ENCODE results near the gene ADSL.

The ADSL gene

DNA sequence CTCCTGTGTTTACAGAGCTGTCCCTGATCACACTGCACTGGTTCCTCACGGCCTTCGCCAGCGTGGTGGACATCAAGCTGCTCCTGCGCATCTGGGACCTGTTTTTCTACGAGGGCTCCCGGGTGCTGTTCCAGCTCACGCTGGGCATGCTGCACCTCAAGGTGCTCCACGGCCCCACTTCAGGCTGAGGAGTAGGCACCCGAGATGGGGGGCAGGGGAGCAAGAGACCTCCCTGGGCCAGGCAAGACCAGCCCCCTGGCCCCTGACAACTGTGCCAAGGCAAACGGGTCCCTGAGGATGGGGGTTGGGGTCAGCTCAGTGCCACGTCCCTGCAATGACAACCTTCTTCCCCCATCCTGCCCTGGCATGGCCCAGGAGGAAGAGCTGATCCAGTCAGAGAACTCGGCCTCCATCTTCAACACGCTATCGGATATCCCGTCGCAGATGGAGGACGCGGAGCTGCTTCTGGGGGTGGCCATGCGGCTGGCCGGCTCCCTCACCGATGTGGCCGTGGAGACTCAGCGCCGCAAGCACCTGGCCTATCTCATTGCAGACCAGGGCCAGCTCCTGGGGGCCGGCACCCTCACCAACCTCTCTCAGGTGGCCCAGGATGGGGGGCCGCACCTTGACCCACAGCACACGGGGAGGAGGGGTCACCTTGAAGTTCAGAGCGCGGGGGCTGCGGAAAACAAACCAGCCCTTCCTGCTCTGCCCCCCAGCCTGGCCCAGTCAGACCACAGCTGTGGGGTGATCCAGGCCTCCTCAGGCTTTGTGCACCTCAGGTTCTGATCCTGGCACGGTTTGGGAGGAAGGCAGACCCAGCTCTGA is 60.0 kb downstream of the ADSL start:
- no peak for DNase-seq

DNA sequence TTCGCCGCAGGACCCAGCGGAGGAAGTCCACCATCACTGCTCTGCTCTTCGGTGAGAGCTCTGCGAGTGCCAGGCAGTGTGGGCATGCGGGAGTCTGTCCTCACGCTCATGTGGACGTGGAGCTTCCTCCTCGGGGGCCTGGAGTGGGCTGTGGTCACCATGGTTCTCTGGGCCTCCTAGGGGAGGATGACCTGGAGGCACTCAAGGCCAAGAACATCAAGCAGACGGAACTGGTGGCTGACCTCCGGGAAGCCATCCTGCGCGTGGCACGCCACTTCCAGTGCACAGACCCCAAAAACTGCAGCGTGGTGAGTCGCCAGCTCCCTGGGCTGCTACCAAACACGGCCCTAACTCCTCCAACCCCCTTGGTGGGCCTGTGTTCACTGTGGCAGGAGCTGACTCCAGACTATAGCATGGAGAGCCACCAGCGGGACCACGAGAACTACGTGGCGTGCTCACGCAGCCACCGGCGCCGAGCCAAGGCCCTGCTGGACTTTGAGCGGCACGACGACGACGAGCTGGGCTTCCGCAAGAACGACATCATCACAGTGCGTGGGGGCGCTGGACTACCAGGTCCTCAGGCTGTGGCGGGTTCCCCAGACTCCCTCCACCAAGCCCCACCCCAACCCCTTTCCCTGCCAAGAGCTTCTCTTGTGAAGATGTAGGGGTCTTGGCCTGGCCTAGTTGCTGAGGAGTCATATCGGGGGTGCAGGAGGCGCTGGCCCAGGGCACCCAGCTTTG is 60.9 kb downstream of the ADSL start:
- DNase-seq, result no peak

DNA sequence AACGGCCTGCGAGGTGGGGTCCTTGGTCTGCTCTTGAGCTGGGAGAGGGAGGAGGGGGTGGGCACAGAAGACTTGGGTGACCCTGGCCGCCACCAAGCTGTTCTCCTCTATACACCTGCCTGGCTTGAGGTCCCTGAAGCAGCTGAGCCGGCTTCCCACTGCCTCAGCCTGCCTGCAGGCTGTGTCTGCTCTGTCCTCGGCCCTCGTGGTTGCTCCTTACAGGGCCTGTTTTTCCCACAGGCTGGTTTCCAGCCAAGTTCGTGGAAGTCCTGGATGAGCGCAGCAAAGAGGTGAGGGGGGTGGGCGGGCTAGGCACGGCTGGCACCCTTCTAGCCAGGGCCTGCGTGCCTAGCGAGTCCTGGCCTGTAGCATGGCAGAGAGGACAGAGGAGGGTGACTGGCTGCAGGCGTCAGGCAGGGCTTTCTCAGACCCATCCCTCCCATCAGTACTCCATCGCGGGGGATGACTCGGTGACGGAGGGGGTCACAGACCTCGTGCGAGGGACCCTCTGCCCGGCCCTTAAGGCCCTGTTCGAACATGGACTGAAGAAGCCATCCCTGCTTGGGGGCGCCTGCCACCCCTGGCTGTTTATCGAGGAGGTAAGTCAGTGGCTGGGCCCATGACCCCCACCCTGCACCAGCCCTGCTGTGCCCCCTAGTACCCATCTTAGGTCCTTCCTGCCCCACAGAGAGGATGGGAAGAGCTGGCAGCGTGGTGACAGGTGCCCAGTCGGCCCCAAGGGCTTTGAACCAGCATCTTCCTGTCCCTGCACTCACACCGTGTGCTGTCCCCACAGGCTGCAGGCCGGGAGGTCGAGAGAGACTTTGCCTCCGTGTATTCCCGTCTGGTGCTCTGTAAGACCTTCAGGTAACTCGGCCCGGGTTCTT is 61.8 kb downstream of the ADSL start:
- DNase-seq, result no peak

DNA sequence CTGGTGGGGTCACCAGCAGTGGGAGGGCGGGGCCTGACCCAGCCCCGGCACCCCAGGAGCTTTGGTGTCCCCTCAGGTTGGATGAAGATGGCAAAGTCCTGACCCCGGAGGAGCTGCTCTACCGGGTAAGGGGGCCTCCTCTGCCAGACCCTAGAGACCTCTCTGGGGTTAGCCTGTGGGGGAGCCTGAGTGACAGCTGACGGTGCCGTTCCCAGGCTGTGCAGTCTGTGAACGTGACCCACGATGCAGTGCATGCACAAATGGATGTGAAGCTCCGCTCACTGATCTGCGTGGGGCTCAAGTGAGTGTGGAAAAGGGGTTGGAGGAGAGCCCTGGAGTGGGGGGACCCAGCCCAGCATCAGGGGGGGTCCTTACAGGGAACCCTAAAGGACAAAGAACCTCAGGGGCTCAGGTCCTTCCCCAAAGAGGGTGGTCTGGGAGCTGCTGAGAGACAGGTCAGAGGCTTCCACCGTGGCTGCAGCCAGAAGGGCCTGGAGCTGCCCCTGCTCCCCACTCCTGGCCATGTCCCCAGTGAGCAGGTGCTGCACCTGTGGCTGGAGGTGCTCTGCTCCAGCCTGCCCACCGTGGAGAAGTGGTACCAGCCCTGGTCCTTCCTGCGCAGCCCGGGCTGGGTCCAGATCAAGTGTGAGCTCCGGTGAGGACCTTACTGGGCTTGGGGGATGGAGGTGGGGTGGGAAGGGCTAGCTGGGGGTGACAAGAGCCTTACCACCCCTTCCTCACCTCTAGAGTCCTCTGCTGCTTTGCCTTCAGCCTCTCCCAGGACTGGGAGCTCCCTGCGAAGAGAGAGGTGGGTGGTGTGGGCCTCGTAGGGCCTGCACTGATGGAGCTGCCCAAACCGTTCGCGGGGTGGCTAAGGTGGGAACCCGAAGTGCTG is 62.7 kb downstream of the ADSL start:
- DNase-seq, result no peak

DNA sequence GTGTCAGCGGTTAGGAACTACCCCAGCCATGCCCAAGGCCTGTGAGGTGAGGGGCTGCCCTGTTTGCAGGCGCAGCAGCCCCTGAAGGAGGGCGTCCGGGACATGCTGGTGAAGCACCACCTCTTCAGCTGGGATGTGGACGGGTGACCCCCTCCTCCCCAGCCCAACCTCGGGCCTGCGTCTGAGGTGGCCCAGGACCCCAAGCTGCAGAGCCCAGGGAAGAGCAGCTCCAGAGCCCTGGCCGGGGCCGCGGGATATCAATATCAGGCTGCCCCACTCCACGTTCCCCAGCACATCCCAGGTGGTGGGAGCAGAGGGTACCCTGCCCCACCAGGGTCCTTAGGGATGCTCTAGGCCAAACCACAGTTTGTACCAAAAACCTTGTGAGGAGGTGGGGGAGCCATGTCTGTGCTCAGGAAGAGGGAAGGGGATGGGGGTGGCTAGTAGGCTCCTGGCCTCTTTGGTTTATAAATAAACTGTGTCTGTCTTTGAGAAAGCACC is 63.4 kb downstream of the ADSL start:
- DNase-seq, result no peak

DNA sequence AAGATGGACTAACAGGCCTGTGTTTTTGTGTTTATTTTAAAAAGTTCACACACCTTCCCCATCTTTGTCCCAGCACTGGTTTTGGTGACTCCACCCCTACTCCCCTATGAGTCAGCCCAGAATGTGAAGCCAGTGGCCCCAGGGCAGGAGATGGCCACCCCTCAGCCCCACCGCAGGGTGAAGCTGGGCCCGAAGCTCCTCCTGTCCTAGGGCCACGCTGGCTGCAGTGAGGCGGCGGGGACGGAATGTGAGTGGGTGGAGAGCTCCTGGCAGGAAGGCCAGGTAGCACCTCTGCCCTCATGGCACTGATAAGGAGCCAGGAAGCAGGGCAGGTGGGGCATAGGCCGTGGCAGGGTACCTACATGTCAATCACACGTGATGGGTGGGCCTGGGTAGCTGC is 64.0 kb downstream of the ADSL start:
- no peak for DNase-seq

DNA sequence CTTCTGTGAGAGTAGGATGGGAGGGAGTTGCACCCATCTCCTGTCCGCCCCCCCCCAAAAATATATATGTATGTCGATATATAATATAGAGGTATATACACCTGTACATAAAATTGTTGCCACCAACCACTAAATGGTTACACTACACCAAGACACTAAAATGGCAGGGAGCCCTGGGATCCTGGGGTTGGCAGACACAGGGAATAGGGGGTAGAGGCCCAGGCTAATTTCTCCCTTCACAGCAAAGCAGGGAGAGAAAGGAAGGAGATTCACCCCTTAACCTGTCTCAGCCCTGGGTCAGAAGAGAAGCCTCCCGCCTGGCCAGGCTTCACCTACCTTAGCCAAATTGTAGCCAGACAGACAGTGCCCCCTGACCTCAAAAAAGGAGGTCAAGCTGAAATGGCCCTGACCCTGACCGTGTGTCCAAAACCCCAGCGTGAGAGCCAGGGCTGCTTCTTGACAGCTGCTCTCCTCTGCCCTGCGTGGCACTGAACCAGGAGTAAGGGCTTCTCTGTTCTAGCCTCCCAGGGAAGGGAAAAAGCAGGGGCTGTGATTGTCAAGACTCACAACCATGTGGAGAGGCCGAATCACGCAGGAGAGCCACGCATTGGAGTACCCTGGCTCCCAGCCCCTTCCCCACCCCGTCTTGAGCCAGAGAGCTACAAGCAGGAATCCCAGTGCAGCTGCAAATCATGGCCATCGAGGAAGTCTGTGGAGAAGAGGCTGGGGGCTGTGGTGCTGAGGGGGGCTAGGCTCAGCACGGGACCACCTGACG is 64.6 kb downstream of the ADSL start:
- DNase-seq, result no peak

DNA sequence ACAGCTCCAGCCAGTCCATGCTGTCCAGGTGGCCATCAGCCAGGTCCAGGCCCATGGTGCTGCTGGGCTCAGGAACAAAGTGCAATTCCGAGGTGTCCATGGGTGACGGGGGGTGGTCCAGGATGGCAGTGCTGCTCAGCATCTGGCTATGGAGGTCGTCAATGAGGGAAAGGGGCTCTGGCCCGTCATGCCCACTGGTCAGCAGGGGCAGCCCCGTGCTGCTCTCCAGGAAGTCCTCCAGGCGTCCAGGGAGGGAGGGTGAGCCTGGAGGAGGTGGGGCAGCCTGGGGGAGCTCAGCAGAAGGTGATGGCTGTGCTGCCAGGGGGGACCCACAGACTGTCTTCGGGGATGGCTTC is 65.2 kb downstream of the ADSL start:
- no peak for DNase-seq

DNA sequence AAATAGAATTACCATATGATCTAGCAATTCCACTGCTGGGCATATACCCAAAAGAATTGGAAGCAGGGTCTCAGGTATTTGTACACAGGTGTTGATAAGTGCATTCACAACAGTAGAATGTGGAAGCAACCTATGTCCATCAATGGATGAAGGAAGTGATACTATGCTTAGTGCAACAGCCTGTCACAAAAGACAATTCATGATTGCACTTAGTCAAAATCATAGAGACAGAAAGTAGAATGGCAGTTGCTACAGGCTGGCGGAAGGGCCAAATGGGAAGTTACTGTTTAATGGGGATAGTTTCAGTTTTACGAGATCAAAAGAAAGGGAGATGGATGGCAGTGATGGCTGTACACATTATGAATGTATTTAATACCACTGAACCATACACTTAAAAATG is 66.1 kb downstream of the ADSL start:
- no peak for DNase-seq

DNA sequence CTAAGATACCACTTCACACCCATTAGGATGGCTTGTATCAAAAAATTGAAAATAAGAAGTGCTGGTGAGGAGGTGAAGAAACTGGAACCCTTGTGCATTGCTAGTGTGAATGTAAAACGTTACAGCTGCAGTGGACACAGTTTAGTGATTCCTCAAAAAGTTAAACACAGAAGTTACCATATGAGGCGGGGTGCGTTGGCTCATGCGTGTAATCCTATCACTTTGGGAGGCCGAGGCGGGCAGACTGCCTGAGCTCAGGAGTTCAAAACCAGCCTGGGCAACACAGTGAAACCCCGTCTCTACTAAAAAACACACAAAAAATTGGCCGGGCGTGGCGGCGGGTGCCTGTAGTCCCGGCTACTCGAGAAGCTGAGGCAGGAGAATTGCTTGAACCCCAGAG is 67.6 kb downstream of the ADSL start:
- no peak for DNase-seq

DNA sequence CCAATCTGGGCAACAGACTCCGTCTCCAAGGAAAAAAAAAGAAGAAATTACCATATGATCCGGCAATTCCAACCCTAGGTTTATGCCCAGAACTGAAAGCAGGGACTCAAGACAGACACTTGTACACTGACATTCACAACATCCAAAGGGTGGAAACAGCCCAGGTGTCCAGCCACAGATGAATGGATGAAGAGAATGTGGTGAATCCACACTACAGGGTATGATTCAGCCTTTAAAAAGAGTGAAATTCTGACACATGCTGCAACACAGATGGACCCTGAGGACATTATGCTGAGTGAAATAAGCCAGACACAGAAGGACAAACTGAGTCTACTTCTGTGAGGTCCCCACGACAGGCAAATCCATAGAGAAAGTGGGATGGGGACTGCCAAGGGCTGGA is 68.0 kb downstream of the ADSL start:
- DNase-seq, result no peak

DNA sequence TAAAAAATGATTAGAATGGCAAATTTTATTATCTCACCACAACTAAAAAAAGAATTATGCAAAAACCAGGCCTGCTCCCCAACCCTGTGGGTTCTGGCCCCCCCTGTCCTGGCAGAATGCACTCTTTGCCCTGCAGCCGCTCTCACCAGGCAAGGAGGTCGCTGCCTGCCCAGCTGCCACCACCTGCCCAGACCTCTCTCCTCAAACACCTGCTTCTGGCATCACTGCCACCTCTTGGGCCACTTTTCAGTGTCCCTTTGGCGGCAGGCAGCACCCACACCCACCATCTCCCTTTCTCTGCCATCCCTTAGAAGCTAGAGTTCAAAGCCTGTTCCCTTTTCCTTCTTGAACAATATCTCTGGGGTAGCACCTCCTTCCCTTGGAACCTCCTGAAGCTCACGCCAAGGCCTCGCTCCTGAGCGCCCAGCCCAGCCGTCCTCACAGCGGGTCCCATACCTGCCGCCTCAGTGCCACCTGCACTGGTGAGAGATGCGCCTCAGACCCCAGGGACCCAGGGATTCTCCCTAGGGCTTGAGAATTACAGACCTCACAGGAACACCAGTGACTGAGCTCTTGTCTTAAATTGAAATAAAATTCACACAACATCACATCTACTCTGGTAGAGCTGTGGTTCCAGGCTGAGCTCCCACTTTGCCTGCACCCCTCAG is 68.7 kb downstream of the ADSL start:
- no peak for DNase-seq

DNA sequence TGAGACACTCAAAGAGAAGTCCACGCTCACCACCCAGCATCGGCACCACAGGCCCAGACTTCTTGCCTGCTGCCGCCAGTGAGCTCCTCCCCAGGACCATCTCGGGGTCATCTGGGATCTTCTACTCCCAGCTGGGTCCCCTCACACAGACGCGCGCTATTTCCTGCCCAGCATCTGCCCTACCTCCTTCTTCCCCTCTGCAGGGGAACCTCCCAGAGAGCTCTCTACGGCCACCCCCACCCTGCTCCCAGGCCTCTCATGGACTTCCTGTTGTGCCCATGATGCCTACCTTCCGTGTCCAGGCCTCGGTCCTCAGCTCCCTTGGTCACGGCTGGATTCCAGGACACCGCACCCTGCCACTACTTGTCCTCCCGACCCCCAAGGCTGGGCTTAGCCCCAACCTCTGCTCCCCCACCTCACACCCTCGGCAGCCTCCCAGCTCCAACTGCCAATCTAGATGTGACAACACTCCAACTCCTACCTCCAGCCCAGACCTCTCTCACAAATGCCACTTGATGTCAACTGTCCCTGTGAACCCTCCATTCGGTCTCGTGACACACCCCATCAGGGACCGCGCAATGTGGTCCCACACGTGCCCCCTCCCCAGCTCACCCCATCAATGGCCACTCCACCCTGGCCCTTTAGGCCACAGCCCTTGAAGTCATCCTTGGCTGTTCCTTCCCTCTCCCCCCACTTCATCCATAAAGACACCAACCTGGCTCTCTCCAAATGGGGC is 69.4 kb downstream of the ADSL start:
- DNase-seq, result no peak

DNA sequence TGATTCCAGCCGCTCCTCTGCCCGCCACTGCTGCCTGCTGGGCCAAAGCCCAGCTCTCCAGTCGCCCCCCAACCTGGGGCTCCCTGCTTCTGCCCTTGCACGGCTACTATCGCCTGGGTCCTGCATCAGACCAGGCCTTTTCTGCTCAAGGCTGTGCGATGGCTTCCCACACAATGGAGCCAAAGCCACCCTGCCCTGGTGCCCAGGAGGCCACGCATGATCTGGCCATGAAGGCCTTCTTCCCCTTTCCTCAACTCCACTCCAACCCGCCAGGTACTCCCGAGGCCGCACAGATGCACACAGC is 69.9 kb downstream of the ADSL start:
- no peak for DNase-seq

DNA sequence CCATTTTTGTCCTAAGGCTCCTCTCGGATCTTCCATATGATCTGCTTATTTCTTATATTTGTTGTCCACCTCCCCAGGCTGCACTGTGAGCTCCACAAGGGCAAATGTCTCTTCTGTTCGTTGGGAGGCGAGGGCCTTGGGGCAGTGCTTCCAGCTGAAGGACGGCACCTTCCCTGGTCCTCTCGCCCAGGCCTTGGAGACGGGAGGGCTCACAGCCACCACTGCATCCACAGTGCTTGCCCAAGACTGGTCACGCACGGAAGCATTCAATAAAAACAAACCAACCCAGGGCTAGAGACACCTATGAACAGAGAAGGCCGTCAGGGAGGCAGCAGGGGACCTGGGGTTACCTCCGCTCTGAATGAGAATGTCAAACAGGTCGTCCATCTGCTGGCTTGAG is 70.3 kb downstream of the ADSL start:
- no peak for DNase-seq

DNA sequence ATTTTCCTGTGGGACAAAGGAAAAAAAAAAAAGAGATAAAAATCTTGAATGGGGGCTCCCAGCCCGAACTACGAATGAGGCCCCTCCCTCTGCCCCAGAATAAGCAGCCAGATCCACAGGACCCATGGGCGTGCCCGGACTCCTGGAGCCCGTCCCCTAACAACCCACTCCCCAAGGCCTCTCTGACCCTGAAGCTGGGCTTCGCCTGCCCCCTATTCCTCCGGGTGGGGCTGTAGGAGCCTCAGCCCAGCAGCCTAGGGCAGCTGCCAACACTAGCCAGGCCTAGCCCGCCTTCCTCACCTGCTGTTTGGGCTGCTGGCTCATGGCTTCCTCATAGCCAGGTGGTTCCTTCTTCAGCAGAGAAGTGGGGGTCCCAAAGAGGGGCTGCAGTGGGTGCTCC is 70.7 kb downstream of the ADSL start:
- DNase-seq, result no peak

DNA sequence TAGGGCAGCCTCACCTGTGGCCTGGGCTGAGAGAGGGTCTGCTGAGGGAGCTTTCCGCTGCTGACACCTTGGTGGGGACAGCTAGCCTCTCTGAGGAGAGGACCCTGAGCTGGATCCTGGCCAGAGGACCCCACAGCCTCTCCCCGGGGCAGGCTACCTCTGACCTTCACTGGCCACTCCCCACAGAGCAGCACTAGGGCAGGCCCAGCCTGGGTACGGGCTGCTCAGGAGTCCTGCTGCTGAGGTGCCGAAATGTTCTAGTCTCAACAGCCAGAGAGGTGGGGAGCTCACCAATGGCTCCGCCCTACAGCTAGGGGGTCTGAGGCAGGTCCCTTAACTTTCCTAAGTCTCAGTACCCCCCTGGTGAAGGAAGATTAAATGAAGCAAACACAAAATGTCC is 71.6 kb downstream of the ADSL start:
- no peak for DNase-seq

DNA sequence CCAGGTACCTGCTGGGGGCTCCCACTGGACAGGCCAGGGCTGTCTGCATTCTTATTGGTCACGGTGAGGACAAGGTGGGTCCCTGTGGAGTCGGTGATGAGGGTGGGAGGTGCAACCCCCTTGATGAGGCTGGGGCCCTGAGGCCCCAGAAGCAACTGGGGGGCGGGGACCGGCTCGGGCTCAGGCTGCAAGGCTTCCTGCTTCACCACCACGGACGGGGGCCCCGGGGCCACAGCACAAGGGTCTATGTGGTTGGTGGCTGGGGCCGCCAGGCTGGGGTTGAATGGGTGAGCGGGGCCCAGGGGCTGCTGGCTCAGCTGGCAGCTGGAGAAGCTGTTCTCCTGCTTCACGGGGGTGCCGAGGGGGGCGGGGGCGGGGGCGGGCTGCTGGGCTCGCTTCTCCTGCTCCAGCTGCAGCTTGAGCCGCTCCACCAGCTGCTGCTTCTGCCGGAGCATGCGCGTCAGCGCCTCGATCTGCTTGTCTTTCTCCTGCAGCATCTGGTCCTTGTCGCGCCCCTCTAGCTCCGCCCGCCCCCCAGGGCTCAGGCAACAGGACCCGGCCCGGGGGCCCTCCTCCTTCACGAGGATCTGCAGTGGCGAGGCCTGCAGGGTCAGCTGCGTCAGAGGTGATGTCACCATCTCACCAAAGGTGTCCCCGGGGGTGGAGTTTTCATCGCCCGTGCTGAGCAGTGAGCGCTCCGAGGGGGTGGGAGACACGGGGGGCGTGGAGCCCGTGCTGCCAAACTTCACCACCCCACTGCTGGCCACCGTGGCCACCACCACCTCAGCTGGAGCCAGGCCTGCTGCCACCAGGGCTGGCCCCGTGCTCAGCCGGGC is 72.3 kb downstream of the ADSL start:
- DNase-seq, result peak; percentile 28

DNA sequence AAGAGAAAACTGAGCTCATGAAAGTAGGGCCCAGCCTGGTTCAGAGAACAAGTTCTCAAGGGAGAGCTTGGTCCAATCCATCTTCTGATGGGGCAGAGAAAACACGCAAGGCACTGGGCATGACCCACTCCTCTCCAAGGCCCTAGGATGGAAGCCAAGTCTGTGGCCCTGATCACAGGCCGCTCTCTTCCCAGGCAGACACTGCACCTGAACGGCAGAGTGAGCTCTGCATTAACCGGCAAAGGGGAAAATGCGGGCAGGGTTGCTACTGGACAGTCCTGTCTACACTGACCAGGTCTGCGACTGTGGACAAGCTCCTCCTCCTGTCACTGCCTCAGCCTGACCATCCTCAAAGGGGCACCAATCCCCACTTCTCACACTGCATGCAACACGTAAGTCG is 73.4 kb downstream of the ADSL start:
- DNase-seq, result no peak
